Osteocyte (in vitro differentiated cells): ENCODE results near the gene USP7. TPM values are rescaled to one million over a fixed set of nuclear protein-coding genes. Genes with fewer than 3 reads are reported as not detected.
A peak's percentile ranks its signal among the peaks of the same experiment; 100 is the strongest.

Experiments used
- DNase-seq: peaks from one replicate; pipeline ENCODE4 v3.0.0; 2021; ENCODE audit warnings: mixed read lengths; ENCODE audit not compliant: unreplicated experiment; ENCODE audit errors: extremely low spot score
- H3K27ac Mint-ChIP-seq: one replicate; pipeline ENCODE4 v1.8.0; 2021; ENCODE audit warnings: mild to moderate bottlenecking, mixed read lengths; ENCODE audit not compliant: unreplicated experiment
- H3K27me3 Mint-ChIP-seq: one replicate; pipeline ENCODE4 v1.8.0; 2021; ENCODE audit warnings: mixed read lengths; ENCODE audit not compliant: unreplicated experiment
- H3K36me3 Mint-ChIP-seq: one replicate; pipeline ENCODE4 v1.8.0; 2021; ENCODE audit warnings: mixed read lengths; ENCODE audit not compliant: unreplicated experiment
- H3K4me1 Mint-ChIP-seq: one replicate; pipeline ENCODE4 v1.8.0; 2021; ENCODE audit warnings: mixed read lengths; ENCODE audit not compliant: unreplicated experiment
- H3K4me3 Mint-ChIP-seq: one replicate; pipeline ENCODE4 v1.8.0; 2021; ENCODE audit warnings: mild to moderate bottlenecking, moderate library complexity, mixed read lengths; ENCODE audit not compliant: unreplicated experiment
- H3K9me3 Mint-ChIP-seq: one replicate; pipeline ENCODE4 v1.8.0; 2021; ENCODE audit warnings: mixed read lengths; ENCODE audit not compliant: unreplicated experiment
- CTCF ChIP-seq: fragments of 200-600 bp; sonication (generic); IDR thresholded peaks from 2 replicates; pipeline ENCODE4 v1.5.0; 2021; ENCODE audit warnings: antibody characterized with exemption, mild to moderate bottlenecking, moderate library complexity
- total RNA-seq: library from RNA; stranded (reverse); gene quantifications from 2 replicates; pipeline ENCODE4 v1.2.1, GENCODE V29; 2021

USP7 gene
- total RNA-seq, 1 donor from 2014 or later, result 88.2 TPM

- H3K4me1 Mint-ChIP-seq, result peaks cover 71% of the 10 kb centered on the region
- H3K36me3 Mint-ChIP-seq, result no peaks in the 10 kb centered on the region
- no peak for DNase-seq
- no peaks in the 10 kb centered on the region for H3K27me3 Mint-ChIP-seq
- H3K4me3 Mint-ChIP-seq, result no peak overlapping the region
- H3K27ac Mint-ChIP-seq, result peak overlapping the region; percentile 23
- no peaks in the 10 kb centered on the region for H3K9me3 Mint-ChIP-seq
- TF ChIP-seq CTCF, result no peak
Observed at GRCh38 chr16:8956265-8957062, 7.2 kb downstream of the USP7 start.

DNA sequence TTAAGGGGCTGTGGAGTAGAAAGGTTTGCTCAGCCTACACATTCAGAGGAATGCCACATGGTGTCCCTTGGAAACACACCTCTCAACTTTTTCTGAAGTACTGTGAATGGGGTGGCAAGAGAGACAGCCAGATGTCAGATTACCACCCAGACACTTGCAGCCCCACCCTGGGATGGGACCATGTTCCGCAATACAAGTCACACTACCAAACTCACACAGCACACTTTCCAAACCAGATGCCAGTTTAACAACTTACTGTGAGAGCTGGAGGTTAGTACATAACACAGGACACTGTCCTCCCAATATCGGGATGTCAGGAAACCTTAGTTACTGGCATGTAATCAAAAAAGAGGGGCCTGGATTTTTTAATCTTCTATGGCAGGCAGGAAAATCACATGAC lies 7.9 kb downstream of the USP7 start:
- DNase-seq, result no peak
- no peak for TF ChIP-seq CTCF
- no peak overlapping the region for H3K27ac Mint-ChIP-seq
- H3K36me3 Mint-ChIP-seq, result no peaks in the 10 kb centered on the region
- no peak overlapping the region for H3K4me3 Mint-ChIP-seq
- no peaks in the 10 kb centered on the region for H3K27me3 Mint-ChIP-seq
- peaks cover 73% of the 10 kb centered on the region for H3K4me1 Mint-ChIP-seq
- no peaks in the 10 kb centered on the region for H3K9me3 Mint-ChIP-seq

DNA sequence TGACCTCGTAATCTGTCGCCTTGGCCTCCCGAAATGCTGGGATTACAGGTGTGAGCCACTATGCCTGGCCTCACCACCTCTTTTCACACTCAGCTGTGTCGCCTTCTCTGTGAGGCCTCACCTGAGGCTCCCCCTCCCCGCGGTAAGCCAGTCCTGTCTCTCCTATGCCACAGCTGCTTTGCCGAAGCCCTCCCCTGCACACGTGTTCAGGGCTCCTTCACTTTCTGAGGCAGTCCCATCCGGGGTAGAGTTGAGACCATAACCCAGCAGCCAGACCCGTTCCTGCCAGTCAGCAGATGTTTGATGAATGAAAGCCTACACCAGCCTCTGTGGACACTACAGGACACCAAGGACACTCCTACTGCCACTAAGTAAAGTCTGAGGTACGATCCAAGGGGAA lies 10.6 kb downstream of the USP7 start:
- DNase-seq, result no peak
- no peaks in the 10 kb centered on the region for H3K36me3 Mint-ChIP-seq
- no peak overlapping the region for H3K4me3 Mint-ChIP-seq
- no peak overlapping the region for H3K27ac Mint-ChIP-seq
- no peaks in the 10 kb centered on the region for H3K27me3 Mint-ChIP-seq
- H3K9me3 Mint-ChIP-seq, result no peaks in the 10 kb centered on the region
- TF ChIP-seq CTCF, result no peak
- peaks cover 60% of the 10 kb centered on the region for H3K4me1 Mint-ChIP-seq

DNA sequence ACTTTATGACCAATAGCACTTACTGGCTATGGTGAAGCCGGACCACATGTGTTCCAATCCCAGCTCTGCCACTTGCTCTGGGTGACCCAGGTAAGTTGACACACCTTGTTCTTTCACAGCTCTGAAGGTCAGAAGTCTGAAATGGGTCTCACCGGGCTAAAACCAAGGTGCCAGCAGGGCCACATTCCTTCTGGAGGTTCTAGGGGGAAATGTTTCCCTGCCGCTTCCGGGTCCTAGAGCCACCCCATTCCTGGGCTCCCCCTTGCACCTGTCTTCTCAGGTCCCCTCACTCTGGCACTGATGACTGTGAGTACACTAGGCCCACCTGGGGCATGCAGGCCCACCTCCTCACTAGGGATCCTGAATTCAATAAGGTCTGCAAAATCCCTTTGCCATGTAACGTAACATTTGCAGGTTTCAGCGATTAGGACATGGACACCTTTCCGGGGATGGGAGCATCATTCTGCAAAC lies 11.4 kb downstream of the USP7 start:
- Mint-ChIP-seq H3K36me3 (no peaks in the 10 kb centered on the region), H3K27ac (no peak overlapping the region), H3K9me3 (no peaks in the 10 kb centered on the region), H3K4me3 (no peak overlapping the region), H3K4me1 (peaks cover 53% of the 10 kb centered on the region), H3K27me3 (no peaks in the 10 kb centered on the region)
- DNase-seq, result no peak
- TF ChIP-seq CTCF, result no peak

DNA sequence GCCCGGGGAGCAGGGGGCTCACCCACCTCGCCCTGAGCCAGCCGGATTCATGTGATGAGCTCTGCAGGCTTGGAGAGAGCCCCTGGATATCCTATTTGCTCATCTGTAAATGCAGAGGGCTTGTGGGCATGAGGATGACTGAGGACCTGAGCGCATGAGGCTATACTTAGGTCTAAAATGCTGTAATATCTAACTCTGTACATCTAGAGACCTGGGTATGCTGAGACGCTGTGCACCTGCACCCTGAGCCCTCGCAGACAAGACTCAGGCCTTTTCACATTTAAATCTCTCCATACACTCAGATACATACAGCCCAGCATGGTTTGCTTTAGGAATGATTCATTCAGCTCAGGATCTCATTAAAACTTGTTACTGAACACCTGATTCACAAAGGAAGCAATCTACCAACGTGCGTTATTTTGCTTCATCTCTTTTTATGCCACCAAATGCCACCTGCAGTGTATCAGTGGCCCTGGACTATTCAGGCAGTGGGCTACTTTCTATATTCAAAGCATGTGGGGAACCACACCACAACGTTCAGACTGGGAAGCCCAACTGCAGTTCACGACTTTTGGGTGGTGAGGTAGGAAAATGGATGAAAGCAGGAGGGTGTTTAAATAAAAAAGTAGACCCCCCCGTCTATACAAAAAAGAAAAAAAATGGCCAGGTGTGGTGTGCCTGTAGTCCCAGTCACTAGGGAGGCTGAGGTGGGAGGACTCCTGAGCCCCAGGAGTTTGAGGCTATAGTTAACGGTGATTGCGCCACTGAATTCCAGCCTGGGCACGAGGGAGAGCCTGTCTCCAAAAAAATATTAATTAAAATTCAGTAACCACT lies 12.0 kb downstream of the USP7 start:
- no peak overlapping the region for H3K27ac Mint-ChIP-seq
- H3K9me3 Mint-ChIP-seq, result no peaks in the 10 kb centered on the region
- no peak overlapping the region for H3K4me3 Mint-ChIP-seq
- H3K4me1 Mint-ChIP-seq, result peaks cover 51% of the 10 kb centered on the region
- no peaks in the 10 kb centered on the region for H3K36me3 Mint-ChIP-seq
- no peak for TF ChIP-seq CTCF
- no peak for DNase-seq
- no peaks in the 10 kb centered on the region for H3K27me3 Mint-ChIP-seq
